GM21423 (cell line): Measurements from ENCODE around the gene RAPGEFL1.
"Not testable (repeated sequence)": the region's sequence is repeated elsewhere in the genome, so short reads cannot be mapped to it uniquely, and the experiment has no call there.

Experiments
- ATAC-seq: cut with Tn5 transposase; IDR thresholded peaks from one replicate; pipeline ENCODE4 v1.9.1; 2021; ENCODE audit warnings: mild to moderate bottlenecking, moderate library complexity; ENCODE audit not compliant: unreplicated experiment

The RAPGEFL1 gene

DNA sequence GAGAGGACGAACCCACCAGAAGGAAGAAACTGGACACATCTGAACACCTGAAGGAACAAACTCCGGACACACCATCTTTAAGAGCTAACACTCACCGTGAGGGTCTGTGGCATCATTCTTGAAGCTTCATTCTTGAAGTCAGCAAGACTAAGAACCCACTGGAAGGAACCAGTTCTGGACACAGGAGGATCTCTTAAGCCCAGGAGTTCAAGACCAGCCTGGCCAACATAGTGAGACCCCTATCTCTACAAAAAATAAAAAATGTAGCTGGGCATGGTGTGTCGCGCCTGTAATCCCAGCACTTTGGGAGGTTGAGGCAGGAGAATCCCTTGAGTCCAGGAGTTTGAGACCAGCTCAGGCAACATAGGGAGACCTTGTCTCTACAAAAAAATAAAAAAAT is 21.3 kb downstream of the RAPGEFL1 start:
- ATAC-seq = no peak

DNA sequence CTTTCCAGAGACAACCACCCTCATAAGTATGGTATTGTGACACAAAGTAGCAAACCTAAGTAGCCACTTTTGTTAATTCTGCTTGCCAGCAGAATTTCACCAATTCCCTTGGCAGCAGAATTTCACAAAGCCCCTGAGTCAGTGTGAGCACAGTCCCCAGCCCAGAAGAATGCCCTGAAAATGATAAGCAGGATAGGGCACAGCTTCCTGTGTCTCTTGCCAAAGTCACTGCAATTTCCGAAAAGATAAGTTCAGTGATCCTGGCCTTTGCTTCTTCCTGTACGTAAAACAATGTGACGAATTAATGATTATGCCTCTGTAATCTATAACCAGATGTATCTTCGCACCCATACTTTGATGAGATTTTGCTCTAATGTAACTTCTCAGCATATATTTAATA is 25.9 kb downstream of the RAPGEFL1 start:
- no peak for ATAC-seq

DNA sequence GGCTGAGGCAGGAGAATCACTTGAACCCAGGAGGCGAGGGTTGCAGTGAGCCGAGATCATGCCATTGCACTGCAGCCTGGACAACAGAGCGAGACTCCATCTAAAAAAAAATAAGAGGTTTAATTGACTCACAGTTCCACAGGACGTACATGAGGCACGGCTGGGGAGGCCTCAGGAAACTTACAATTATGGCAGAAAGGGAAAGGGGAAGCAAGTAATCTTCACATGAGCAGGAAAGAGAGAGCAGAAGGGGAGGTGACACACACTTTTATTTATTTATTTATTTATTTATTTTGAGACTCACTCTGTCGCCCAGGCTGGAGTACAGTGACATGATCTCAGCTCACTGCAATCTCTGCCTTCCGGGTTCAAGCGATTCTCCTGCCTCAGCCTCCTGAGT is 28.9 kb downstream of the RAPGEFL1 start:
- not testable (repeated sequence) for ATAC-seq

DNA sequence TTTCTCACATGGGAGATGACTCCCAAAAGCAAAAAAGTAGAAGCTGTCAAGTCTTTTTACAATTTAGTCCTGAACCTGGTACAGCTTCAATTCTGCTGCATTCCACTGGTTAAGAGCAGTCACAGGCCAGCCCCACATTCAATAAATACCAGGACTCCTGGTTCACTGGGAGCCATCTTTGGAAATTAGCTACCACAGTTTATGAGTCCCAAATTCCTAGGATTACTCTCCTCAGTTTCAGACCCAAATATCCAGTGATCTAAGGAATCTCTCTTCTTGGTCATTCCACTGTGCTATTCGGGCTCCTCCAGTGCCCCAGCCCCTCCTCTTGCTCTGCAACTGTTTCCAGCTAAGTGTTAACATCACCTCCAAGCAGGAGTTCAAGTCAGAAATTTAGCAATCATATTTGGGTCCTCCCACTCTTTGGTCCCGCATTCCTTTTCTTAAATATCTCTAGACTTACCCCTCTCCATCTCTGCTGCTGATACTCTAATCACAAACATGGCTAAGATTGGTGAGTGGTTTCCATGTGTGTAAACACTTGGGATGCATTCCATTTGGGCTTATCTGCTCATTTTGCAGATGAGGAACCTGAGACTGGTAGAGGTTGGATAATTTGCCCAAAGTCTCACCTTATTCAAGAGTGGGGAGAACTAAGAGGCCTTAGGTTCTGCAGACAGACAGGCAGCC is 32.3 kb downstream of the RAPGEFL1 start:
- ATAC-seq = no peak

DNA sequence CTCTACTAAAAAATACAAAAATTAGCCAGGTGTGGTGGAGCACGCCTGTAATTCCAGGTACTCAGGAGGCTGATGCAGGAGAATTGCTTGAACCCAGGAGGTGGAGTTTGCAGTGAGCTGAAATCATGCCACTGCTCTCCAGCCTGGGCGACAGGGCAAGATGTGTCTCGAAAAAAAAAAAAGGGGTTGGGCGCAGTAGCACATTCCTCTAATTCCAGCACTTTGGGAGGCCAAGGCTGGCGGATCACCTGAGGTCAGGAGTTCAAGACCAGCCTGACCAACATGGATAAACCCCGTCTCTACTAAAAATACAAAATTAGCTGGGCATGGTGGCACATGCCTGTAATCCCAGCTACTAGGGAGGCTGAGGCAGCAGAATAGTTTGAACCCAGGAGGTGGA is 36.6 kb downstream of the RAPGEFL1 start:
- ATAC-seq = not testable (repeated sequence)

DNA sequence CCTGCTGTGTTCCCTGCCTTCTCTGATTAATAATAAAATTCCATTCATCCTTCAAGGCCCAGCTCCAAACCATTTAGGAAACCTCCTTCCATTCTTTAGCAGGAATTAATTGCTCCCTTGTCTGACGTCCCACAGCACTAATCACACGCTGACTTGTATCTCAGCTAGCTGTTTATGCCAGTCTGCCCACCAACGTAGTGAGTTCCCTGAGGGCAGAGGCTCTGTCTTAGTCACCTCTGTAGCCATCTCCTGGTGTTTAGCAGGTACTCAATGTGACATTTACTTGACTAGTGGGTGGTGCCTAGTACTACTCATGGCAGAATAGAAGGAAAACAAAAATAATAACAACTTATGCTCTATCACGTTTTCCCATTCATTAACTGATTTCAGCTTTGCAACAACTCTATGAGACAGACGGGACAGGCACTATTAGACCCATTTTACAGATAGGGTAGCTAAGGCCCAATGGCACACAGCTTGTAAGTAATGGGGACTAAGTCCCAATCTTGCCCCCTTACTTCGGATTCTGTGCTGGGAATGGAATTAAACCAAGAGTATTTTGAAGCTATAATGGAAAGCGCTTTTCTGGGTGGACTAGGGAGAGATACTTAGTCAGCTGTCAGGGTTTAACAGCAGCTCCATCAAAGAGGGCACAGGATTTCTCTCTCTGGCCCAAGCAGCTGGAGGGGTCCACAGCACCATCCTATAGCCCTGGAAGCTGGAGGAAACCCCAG is 40.9 kb downstream of the RAPGEFL1 start:
- ATAC-seq = no peak

DNA sequence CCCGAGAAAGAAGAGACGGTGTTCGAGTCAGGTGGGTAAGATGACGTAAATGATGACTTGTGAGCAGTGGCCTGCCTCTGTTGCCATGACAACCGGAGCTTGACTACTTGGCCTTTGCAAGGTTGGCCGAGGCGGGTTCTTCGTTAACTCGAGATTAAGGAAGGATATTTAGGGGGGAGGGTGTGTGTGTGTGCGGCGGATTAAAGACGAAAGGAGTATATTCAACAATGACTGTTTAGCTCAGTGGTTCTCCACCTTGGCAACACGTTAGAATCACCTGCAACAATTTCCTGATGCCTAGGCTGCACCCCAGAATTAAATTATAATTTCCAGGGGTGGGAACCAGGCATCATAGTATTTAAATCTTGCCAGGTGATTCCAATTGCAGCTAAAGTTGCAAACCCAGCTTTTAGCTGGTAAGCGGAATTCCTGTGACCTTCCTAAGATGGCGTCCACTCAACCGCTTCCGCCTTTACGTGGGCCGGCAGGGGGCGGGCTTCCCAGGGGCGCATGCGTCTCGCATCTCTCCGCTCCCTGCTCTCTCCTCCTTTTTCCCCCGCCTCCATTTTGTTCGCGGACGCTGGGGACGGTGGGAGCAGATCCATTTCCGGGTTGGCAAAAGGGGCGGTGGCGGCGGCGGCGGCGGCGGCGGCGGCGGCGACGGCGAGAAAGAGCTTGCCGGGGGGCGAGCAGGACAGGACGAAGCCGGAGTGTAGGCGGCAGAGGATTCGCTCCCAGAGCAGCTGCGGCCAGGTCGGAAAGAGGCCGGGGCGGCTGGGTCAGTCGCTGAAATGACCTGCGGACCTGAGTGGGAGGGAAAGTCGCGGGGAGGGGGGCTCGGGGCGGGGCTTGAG is 41.7 kb downstream of the RAPGEFL1 start, which contains the start of gene WIPF2:
WIPF2 (plus strand) TSS at position 565 of the 854 bp plus-strand sequence. CDS start 37,156 bp downstream, outside the sequence.
- peak; percentile 85 for ATAC-seq

DNA sequence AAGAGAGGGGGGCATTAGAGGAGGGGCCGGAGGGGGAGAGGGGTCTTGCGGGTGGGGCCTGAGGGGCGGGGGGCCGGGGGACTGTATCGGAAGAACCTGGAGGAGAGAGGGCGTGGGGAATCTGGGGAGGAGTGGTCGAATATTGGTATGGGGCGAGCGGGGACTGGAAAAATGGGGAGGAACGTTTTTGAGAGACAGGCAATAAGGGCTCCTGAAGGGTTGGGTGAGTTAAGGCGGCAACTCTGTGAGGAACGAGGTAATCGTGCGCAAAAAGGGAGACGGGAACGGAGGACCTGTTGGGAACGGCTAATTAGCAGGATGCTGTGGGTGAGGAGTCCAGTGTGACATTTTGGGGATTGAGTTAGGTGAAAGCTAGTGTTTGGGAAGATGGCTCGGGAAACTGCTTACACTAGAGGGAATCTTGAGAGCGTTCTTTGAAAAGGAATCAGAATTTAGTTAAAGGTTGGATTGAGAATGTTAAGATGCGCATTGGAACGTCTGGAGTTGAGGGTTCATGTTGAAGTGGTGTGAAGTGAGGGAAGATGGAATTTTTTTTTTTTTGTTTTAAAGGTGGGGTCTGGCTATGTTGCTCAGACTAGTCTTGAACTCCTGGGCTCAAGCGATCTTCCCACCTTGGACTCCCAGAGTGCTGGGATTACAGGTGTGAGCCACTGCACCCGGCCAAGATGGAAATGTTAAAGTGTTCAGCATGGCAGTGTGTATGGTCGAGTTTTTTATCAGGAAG is 42.5 kb downstream of the RAPGEFL1 start:
- ATAC-seq = peak; percentile 8

DNA sequence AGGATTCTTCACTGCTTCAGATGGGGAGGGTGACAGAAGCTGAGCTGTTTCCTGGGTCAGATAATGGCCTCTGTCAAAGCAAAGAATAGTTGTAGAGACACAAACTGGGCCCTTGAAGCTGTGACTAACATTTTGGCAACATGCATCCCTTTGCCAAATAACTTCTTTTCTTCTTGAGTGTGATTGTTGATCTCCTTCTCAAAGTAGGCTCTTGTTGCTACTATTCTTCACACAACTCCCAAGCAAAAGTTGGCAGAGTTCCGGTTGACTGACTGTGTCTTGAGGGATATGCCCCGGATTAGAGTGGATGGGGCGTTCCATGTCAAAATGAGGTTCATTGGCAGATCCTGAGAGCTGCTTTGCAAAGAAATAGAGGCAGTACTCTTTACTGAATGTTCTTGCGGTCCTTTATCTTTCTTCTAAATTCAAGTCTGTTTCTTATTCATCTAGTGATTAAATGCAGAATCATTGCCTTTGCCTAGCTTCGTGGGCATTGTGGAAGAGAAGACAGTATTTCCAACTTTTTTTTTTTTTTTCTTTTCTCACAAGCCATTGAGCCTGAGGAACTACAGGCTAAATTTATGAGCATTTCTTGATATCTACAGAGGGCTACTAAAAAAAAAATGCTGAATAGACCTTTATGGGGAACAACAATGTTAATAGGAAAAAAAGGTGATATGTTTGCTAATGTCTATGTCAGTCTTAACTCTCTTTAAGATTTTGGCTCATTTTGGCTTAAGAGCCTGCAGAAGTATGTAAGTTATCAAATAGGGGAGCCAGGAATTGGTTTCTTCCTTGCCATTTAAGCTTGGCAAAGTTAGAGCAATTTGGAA is 47.7 kb downstream of the RAPGEFL1 start:
- no peak for ATAC-seq

DNA sequence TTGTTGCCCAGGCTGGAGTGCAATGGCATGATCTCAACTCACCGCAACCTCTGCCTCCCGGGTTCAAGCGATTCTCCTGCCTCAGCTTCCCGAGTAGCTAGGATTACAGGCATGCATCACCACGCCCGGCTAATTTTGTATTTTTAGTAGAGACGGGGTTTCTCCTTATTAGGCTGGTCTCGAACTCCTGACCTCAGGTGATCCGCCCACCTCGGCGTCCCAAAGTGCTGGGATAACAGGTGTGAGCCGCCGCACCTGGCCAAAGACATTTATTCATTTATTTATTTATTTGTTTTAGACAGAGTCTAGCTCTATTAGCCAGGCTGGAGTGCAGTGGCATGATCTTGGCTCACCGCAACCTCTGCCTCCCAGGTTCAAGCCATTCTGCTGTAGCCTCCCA is 51.9 kb downstream of the RAPGEFL1 start:
- not testable (repeated sequence) for ATAC-seq

DNA sequence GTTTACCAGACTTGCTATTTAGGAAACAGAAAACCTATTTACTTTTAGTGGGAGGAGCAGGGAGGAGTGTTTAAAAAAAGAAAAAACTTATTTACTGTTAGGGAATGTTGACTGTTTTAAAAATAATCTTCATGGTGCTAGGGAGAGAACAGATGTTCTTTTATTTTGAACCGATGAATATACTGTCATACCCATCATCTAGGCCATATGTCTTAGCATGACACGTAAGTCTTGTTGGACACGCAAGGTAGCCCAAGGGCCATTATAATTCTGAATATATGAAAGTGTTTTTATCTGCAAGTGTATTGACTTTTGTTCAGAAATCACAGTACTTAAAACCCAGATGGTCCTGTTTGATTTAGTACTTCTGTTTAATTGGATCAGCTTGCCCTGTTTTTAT is 53.4 kb downstream of the RAPGEFL1 start:
- no peak for ATAC-seq

DNA sequence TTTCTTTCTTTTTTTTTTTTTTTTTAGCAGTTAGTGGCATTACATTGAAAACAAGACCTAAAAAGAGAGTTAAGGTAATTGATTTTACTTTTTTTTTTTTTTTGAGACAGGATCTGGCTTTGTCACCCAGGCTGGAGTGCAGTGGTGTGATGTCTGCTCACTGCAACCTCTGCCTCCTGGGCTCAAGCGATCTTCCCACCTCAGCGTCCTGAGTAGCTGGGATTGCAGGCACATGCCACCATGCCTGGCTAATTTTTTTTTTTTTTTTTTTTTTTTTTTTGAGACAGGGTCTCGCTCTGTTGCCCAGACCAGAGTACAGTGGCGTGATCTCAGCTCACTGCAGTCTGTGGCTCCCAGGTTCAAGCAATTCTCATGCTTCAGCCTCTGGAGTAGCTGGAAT is 54.7 kb downstream of the RAPGEFL1 start:
- ATAC-seq = not testable (repeated sequence)

DNA sequence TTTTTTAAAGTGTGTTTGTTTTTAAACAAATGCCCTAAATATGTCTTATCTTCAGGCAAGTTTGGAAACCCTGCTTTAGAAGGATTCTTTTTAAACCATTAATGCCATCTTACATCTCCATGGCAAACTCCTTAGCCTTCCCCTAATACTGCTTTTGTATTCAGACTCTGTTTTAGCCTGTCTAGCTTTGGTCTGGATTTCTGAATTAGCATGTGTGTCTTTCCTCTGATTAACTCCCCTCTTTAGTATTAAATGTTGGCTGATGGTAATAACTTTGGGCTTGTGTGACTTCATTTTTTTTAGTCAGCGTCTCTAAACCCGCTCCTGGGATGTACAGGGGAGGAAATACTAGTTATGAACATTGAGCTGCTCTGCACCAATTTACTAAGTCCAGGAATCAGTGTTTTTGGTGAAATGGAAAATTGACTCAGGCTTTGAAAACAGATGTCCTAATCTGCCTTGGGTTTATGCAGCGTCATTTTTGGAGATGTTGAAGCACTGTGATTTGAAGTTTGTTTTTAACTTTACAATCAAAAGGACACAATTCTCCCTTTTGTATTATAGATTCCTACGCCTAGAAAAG is 64.1 kb downstream of the RAPGEFL1 start:
- ATAC-seq = no peak

DNA sequence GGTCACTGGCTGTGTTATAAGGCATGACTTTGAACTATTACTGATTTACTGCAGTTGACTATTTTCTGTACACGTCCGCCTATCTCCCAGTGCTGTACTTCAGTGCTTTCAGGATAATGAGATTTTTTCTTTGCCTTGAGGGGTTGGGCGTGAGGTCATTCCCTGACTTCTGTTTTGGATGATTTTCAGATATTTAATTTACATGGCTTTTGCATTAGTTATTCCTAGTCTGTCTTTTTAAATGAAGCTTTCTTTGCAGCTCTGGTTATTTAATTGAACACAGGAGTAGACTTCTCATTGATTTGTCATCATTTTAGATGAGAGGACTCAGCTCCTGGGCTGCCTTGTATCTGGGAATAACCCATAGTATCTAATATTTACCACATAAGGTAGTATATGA is 65.5 kb downstream of the RAPGEFL1 start:
- ATAC-seq = no peak

DNA sequence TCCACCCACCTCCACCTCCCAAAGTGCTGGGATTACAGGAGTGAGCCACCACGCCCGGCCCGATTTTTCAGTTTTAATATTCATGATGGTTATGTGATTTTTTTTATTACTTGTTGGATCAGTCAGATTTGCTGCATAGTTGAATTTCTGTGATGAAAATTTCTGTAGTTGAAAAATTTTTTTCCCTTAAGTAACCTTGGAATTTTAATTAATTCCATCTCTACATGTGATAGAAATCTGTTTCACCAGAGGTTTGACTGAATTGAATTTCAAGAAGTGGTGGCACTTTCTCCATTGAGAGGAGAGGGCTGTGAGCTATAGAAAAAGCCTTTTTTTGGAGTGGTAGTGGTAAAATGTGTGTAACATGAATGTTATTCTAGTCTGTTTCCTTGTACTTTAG is 66.5 kb downstream of the RAPGEFL1 start:
- ATAC-seq = no peak

DNA sequence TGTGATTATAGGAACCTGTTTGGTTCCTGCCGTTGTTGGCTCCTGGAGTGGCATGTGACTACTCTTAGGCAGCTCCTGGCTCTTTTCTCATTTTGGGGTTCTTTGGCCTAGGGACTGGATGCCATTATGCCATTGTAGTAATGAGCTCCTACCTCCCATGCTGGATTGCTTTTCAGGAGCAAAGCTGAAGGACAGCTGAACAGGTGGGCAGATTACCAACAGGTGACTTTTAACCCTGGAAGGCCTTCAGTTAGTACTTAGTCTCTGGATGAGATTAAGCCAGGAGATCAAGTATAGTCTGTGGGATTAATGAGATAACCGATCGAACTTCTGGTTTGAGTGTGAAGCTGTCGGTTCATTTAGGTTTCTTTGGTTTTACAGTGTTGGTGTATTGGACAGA is 67.0 kb downstream of the RAPGEFL1 start:
- ATAC-seq = no peak
